Activated CD8-positive, alpha-beta T cell treated with anti-CD3 and anti-CD28 coated beads for 36 hours (primary cell): ENCODE measurements around the gene GNPNAT1. TPM values are rescaled to one million over a fixed set of nuclear protein-coding genes. Genes with fewer than 3 reads are reported as not detected.

Experiments
- total RNA-seq, 2 experiments: library from RNA; stranded (reverse); gene quantifications; one replicate each; pipeline ENCODE4 v1.2.3, GENCODE V29; 2021

The GNPNAT1 gene
- total RNA-seq, 2 experiments from 2014 or later, result 30.2 to 33.1 TPM

Other genes starting within 250 kb of the GNPNAT1 start
- 1 to 10 TPM; 5.7 to 6.8 TPM for gene TXNDC16, start 239.1 kb downstream of the GNPNAT1 start, total RNA-seq
- under 1 TPM; 0.05 to 0.11 TPM for gene GPR137C, start 238.8 kb downstream of the GNPNAT1 start, total RNA-seq
- gene ERO1A, start 96.0 kb downstream of the GNPNAT1 start, total RNA-seq, result 100 to 1,000 TPM; 187 to 202 TPM
- 100 to 1,000 TPM; 104 to 105 TPM for gene PSMC6, start 84.4 kb downstream of the GNPNAT1 start, total RNA-seq
- 10 to 100 TPM; 13.0 to 13.2 TPM for gene STYX, start 61.4 kb downstream of the GNPNAT1 start, total RNA-seq
- gene FERMT2, start 159.4 kb upstream of the GNPNAT1 start, total RNA-seq, result 1 to 10 TPM in 1 of 2 experiments, under 1 TPM in 1; 0.77 to 1.0 TPM